COR-L47 (cell line): ENCODE results near the gene ALOXE3.

ENCODE experiments used
- DNase-seq: peaks from one replicate; lab custom pipeline; 2025; lab: John Stamatoyannopoulos, UW

ALOXE3 gene

DNA sequence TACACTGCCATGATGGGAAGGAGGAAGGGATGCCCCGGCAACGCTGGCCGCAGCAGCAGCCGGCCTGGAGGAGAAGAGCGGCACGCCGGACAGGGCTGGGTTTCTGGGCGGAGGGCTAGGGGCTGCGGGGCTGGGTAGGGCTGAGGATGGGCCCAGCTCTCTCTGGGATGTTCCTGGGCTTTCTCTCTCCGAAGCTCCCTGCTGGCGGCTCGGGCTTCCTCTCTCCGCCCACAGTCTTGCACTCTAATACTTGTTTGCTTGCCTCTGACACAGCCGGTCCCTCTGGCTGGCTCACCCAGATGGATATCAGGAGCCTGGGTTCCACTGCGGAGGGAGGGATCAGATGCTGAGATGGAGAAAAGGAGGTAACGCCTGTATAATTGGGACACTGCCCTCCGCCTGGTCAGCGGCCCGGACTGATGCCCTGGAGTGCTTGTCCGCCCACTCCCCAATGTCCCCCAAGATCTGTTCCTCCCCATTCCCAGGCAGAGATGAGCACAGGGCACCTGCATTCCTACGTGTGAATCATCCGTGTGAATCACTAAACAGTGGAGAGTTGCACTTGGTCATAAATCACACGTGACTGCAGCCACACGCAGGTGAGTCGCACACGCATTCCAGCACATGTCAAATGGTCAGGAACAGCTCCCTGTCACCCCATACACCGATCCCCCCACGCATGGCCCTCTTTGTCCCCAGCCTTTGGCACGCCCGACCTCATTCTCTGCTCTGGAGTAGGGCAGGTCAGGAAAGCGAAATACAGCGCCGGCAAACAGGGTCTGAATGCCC, at the start of gene ALOXE3:
TSS of gene ALOXE3 (minus strand) at position 535 of the 789 bp plus-strand sequence. CDS start at position 11, 524 bp downstream.
- no peak for DNase-seq

DNA sequence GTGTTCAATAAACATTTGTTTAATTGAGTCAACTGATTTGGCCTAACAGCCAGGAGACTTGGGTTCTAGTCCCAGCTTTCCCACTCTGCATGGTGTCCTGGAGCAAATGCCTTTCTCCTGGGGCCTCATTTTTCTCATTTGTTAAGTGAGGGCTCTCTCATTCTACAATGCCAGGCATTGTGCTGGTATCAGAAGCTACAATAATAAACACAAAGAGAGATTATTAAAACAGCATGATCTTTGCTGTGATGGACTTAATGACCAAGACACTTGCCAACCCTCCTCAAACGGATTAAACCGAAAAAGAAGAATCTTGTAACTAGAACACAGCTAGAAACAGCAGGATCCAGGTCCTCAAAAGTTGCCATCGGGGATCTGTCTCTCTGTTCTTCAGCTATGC, 49.2 kb upstream of the ALOXE3 start:
- DNase-seq: no peak

DNA sequence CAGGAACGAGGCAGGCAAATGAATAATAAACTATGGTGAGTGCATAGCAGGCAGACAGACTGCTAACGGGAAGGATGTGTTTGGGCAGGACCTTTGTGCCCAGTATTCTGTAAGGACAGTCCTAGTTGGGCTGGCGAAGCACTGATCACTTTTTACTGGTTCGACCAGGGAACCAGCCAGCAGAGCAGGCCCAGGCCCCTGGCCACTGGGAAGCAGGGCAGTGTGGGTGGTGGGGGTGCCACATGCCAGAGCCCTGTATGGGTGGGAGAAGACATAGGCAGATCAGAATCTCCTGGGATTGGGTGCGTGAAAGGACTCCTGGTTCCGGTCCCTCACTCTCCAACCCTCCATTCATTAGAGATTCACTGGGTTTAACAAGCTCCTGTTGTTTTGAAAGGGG, 48.4 kb upstream of the ALOXE3 start:
- no peak for DNase-seq

GRCh38 chr17:8164815-8165131, 46.5 kb upstream of the ALOXE3 start:
- no peak for DNase-seq

DNA sequence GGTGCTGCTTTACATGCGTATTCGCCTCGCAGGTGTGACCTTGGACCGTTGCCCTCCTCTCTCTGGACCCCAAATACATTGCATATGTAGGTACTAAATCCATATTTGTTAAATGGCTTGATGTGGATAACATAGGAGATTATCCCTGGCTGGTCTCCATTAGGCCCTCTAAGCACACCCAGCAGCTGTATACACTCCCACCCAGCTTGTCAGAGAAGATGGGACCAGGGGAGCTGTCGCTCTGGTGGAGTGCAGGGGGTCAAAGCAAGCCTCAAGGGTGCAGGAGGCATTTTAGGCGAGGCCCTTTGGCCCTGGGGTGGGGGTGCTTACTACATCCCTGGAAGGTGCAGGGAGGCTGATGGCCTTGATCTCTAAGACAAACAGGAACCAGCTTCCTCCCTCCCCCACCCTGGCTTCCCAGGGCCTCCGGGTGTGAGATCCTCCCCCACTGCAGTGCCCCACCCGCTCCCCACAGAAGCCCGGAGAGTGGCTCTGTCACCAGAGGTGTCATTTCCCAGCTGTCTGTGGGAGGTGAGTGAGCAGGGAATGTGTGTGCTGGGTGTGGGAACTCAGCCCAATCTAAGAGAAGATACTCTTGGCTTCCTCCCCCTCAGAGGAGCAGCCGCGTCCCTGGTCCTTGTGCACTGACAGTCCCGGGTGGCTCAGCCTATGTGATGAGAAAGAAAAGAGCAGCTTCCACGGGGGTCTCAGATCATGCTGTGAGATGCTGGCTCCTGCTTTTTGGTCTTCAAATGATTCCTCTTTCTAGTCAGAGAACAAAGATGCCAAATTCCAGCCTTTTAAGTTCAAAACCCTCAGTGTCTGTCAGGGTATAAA, 45.9 kb upstream of the ALOXE3 start:
- peak; percentile 29 for DNase-seq

DNA sequence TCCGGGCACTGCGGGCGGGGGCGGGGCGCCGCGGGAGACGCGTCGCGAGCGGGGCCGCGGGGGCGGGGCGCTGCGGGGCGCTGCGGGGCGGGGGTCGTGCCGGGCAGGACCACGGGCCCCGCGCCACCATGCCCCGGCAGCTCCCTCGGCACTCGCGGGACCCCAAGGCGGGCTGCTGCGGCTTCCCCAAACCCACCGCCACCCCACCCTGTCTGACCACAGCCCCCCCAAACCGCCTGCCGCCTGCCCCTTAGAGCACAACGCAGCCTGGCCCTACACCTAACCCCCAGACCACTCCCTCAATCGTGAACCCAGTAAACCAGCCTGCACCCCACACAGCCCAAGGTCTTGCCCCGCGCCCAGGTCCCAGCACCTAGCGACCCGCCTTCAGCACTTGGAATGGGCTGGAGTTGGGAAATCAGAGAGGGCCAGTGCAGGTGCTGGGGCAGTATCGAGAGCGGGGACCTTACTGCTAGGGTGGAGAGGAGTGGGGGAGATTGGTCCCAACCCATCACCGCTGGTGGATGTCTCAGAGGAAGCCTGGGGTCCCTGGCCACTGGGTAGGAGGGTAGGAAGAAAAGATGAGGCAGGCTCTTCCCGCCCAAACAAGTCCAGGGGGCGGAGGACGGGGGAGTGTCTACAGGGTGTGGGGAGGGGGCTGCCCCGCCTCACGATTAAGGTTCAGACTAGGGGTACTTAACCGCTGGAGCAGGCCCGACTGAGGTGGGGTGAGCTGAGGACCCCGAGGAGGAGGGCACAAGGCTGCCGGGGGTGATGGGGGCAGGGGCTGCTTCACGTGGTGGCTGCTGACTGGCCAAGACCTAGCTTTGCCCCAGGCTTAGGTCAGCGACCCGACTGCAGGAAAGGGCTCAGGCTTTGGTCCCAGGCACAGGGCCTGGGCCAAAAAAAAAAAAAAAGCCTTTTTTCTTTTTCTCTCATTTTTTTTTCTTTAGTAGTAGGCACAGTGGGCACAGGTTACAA, 45.0 kb upstream of the ALOXE3 start:
- DNase-seq: no peak

DNA sequence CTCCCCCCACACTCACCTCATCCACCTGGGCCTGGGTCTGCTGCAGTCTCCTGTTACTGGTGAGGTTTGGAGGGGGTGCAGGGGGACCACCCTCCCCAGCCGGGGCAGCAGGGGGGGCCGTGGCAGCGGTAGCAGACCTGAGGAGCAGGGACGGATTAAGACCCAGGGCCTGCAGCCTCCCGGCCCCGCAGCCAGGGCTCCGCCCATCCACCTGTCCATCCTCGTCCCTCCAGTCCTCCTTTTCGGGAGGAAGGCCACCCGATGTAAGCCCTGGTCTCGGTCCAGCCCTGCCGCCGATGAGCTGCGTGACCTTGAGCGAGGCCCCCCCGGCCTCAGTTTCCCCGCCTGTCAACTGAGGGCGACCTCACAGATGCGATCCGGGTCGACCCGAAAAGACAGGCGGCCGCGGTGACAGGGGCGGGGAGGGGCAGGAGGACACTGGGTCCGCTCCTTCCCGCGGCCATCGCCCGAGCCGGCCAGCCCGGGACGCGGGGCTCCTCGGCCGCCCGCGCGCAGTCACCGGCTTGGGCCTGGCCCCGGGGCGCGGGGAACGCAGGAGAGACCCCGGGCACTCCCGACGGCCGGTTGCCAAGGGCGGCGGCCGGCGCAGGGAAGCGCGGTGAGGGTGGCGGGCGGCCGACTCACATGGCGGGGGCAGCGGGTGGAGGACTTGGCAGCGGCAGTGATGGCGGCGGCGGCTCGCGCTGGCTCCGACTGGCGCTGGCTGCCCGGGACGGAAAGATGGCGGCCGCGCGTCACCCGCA, 44.1 kb upstream of the ALOXE3 start, which contains the start of gene VAMP2:
TSS of gene VAMP2 (minus strand) at position 716 of the 764 bp plus-strand sequence. CDS start at position 647, 69 bp downstream.
- peak; percentile 49 for DNase-seq

DNA sequence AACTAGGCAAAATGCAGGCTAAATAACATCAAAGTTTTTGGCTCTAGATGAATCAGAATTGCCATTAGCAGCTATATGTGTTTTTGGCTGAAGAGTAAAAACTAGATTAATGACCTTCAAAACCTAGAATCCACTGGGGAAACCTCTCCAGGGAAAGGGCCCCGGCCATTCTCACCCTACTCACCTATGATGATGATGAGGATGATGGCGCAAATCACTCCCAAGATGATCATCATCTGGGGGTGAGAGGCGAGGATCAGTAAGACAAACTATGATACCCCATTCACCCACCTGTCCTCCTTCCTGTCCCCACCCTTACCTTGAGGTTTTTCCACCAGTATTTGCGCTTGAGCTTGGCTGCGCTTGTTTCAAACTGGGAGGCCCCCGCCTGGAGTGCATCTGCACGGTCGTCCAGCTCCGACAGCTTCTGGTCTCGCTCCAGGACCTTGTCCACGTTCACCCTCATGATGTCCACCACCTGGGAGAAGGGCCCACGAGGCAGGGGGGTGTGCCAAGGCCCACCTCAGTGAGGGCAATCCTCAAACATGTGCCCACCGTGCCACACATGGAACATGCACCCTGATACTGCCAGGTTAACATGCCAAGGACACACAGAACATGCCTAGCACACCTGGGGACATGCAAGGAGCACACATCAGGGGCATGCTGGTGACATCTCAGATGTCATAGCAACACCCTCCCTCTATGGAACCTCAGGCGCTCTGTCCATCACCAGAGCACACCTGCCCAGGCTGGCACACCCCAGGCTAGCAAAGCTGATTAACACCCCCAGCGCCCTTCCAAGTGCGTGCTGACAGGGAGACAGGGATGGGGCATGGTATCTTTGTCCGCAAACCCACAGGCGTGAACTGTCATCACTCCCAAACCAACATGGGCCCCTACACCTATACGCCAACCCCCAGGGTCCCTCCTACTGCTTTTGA, 43.2 kb upstream of the ALOXE3 start:
- no peak for DNase-seq

DNA sequence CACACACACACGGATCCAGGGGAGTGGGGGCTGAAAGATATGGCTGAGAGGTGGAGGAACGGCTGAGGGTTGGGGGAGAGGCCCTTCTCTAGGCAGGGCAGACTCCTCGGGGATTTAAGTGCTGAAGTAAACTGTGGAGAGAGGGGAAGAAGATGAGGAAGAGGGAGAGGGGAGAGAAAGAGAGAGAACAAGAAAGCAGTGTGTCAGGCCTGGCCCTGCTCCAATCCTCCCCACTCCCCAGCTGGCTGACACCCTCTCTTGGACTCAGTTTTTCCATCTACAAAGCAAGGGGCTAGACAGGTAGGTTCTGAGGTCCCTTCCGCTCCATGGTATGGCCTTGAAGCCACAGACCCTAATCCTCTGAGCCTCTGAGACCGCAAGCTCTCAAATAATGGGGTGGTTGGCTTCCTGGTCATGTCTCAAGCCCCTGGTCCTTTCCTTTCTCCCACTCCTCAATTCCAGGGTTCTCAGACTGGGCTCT, 42.5 kb upstream of the ALOXE3 start:
- no peak for DNase-seq

DNA sequence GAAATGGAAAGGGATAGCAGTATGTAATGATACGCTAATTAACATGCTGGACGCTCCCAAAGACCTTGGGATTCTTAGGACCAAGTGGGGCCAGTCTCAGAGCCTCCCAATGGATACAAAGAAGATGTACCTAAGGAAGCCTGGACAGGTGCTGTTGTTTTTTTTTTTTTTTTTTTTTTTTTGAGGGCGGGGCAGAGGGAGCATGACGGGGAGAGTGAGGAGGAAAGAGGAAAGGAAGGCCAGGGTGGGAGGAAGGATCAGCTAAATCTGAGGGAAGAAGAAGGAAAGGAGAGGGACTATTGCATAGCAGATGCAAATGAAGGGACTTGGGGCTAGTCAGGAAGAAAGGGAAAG, 41.9 kb upstream of the ALOXE3 start:
- DNase-seq: no peak

DNA sequence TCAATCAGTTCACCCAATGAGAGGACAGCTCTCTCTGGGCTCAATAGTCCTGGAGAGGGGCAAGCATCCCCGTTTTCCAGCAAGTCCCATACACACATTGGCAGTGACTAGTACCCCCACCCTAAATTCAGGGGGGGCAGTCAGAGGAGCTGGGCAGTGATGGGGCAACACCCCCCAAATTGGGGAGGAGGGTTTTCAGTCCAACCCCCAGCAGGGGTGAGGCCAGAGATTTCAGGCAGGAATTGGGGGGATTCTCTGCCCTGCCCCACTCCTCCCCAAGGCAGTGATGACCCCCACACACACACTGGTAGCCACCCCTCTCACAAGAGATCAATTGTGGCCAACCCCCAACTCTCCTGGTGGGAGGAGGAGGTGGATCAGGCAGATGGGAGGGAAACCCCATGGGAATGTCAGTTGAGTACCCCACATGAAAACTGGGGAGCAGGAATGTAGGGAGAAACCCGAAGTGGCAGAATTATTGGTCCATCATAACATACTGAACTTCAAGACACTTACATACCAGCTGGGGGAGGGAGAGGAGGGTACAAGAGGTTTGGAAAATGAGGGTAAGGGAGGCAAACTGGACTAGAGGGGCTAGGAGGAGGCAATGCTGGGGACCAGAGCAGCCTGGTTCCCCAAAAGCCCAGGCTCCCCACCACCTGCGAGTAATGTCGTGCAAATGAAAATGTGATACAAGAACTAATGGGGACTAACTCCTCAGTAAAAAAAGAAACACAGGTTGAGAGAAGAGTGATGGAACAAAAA, 41.3 kb upstream of the ALOXE3 start:
- no peak for DNase-seq

DNA sequence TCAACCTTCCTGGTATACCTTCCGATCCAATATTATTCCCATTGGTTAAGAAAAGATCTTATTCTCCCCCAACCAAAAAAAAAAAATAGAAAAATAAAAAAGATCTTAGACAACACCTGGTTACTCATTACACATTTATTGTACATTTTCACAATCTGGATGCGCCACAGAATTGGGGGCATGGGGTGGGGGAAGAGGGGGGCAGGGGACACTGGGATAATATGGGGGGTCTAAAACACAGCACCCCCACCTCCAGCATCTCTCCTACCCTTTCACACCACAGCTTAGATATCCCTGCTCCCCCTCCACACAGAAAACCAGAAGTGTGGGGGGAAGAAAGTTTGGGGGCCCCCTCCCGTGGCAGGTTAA, 40.7 kb upstream of the ALOXE3 start:
- no peak for DNase-seq

DNA sequence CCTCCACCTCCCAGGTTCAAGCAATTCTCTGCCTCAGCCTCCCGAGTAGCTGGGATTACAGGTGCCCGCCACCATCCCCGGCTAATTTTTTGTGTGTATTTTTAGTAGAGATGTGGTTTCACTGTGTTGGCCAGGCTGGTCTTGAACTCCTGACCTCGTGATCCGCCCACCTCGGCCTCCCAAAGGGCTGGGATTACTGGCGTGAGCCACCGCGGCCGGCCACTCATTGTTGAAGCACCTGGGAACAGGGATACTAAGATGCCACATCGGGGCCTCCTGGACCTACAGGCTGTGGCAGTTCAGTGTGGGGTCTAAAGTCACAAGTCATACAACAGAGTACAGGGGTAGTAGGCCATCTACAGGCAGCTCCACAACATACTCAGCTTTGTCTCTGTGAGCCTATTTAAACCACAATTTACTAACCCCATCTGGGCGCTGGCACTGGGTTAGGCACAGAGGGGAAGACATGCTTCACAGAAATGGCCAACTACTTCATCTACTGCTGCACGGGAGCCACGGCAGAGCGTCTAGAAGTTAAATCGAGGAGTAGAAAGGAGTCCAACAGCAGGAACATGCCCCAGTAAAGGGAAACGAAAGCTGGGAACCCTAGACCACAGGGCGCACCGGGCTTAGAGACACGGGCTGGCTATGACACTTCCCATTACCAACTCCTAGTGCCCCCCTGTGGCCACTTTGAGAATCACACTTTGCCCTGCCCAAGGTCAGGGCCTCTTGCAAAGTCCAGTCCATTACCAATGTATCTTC, 40.1 kb upstream of the ALOXE3 start:
- DNase-seq: peak; percentile 51

DNA sequence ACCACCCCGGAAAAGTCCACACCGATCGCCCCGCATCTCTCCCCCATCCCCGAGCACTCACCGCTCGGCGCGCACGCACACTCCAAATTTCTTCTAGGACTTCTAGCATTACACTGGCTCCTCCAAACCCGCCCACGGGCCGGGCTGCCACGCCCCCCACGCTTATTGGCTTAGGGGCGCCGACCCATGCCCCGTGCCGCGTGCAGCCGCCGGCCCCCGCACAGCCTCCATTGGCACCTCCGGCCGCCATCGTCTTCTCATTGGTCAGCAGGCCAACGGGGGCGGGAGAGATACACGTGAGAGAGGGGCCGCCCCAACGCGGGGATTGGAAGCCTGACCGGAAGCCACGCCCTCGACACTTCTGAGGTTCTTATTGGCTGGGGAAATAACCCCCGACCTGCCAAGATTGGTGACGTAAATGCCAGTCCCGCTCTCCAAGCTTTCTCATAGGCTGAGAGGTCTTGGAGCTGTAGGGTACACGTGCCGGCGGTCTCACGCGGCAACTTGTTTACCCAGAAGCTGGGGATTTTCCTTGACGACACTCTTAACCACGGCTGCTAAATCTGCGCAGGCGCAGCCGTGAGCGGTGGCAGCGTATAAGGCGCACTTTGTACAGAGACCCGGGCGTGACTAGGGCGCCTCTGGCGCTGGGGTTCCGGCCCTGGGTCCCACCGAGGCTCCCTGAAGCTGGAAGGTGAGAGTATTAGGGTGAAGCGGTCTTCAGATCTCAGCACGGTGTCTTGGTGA, 38.1 kb upstream of the ALOXE3 start:
- peak; percentile 97 for DNase-seq

GRCh38 chr17:8155996-8156245, 37.6 kb upstream of the ALOXE3 start:
- DNase-seq: no peak

GRCh38 chr17:8155231-8155995, 37.1 kb upstream of the ALOXE3 start:
- DNase-seq: no peak

GRCh38 chr17:8154608-8155155, 36.4 kb upstream of the ALOXE3 start:
- no peak for DNase-seq
